ENCODE measurements around the gene DEFB108B.
"Not testable (repeated sequence)": the region's sequence is repeated elsewhere in the genome, so short reads cannot be mapped to it uniquely, and the experiment has no call there.

Gene DEFB108B

GRCh38 chr11:71832811-71833210 lies at the start of gene DEFB108B:
Gene DEFB108B (plus strand): TSS chr11:71833200. CDS start chr11:71833200, 0 bp downstream.
- H3K4me1 ChIP-seq (ENCODE audit: control insufficient read depth, insufficient read depth, low read length); H3K27ac ChIP-seq (ENCODE audit: low read depth, low read length); H3K36me3 ChIP-seq (ENCODE audit: control insufficient read depth, insufficient read depth, low read length); H3K27me3 ChIP-seq (ENCODE audit: control insufficient read depth, insufficient read depth, low read length); H3K4me3 ChIP-seq (ENCODE audit: low read length); H3K9ac ChIP-seq (ENCODE audit: low read length): not testable (repeated sequence)

GRCh38 chr11:71786114-71786847 lies 46.7 kb upstream of the DEFB108B start:
- H3K4me1 ChIP-seq (ENCODE audit: control insufficient read depth, insufficient read depth, low read length); H3K36me3 ChIP-seq (ENCODE audit: control insufficient read depth, insufficient read depth, low read length); H3K27me3 ChIP-seq (ENCODE audit: control insufficient read depth, insufficient read depth, low read length): not testable (repeated sequence)
- Histone ChIP-seq H3K9ac (ENCODE audit: low read length) (peak overlapping the region; percentile 73), H3K4me3 (ENCODE audit: low read length) (peak overlapping the region; percentile 74), H3K27ac (ENCODE audit: low read depth, low read length) (peak overlapping the region; percentile 79)

- H3K36me3 ChIP-seq (ENCODE audit: control insufficient read depth, insufficient read depth, low read length); H3K27me3 ChIP-seq (ENCODE audit: control insufficient read depth, insufficient read depth, low read length); H3K4me1 ChIP-seq (ENCODE audit: control insufficient read depth, insufficient read depth, low read length); H3K9ac ChIP-seq (ENCODE audit: low read length); H3K4me3 ChIP-seq (ENCODE audit: low read length): not testable (repeated sequence)
- peak overlapping the region; percentile 81 for H3K27ac ChIP-seq (ENCODE audit: low read depth, low read length)
Observed at GRCh38 chr11:71786848-71787097, 46.2 kb upstream of the DEFB108B start.

- Histone ChIP-seq H3K9ac (ENCODE audit: low read length) (peak overlapping the region; percentile 11), H3K4me3 (ENCODE audit: low read length) (peak overlapping the region; percentile 69), H3K27me3 (ENCODE audit: control insufficient read depth, insufficient read depth, low read length) (no peaks in the 10 kb centered on the region), H3K27ac (ENCODE audit: low read depth, low read length) (peak overlapping the region; percentile 81), H3K36me3 (ENCODE audit: control insufficient read depth, insufficient read depth, low read length) (no peaks in the 10 kb centered on the region), H3K4me1 (ENCODE audit: control insufficient read depth, insufficient read depth, low read length) (no peaks in the 10 kb centered on the region)
Observed at GRCh38 chr11:71787098-71787823, 45.7 kb upstream of the DEFB108B start.

GRCh38 chr11:71787824-71788454 lies 45.1 kb upstream of the DEFB108B start:
- H3K27ac ChIP-seq (ENCODE audit: low read depth, low read length) = peak overlapping the region; percentile 81
- H3K9ac ChIP-seq (ENCODE audit: low read length) = peak overlapping the region; percentile 11
- peak overlapping the region; percentile 69 for H3K4me3 ChIP-seq (ENCODE audit: low read length)
- H3K27me3 ChIP-seq (ENCODE audit: control insufficient read depth, insufficient read depth, low read length); H3K4me1 ChIP-seq (ENCODE audit: control insufficient read depth, insufficient read depth, low read length); H3K36me3 ChIP-seq (ENCODE audit: control insufficient read depth, insufficient read depth, low read length): not testable (repeated sequence)

- not testable (repeated sequence) for H3K4me1 ChIP-seq (ENCODE audit: control insufficient read depth, insufficient read depth, low read length); H3K36me3 ChIP-seq (ENCODE audit: control insufficient read depth, insufficient read depth, low read length); H3K27me3 ChIP-seq (ENCODE audit: control insufficient read depth, insufficient read depth, low read length); H3K9ac ChIP-seq (ENCODE audit: low read length); H3K4me3 ChIP-seq (ENCODE audit: low read length); H3K27ac ChIP-seq (ENCODE audit: low read depth, low read length)
Observed at GRCh38 chr11:71789444-71790196, 43.4 kb upstream of the DEFB108B start.

- H3K27me3 ChIP-seq (ENCODE audit: control insufficient read depth, insufficient read depth, low read length); H3K4me1 ChIP-seq (ENCODE audit: control insufficient read depth, insufficient read depth, low read length); H3K36me3 ChIP-seq (ENCODE audit: control insufficient read depth, insufficient read depth, low read length); H3K27ac ChIP-seq (ENCODE audit: low read depth, low read length); H3K4me3 ChIP-seq (ENCODE audit: low read length); H3K9ac ChIP-seq (ENCODE audit: low read length): not testable (repeated sequence)
Observed at GRCh38 chr11:71791111-71791510, 41.9 kb upstream of the DEFB108B start.

GRCh38 chr11:71792621-71793235 lies 40.3 kb upstream of the DEFB108B start:
- H3K27me3 ChIP-seq (ENCODE audit: control insufficient read depth, insufficient read depth, low read length); H3K4me1 ChIP-seq (ENCODE audit: control insufficient read depth, insufficient read depth, low read length); H3K36me3 ChIP-seq (ENCODE audit: control insufficient read depth, insufficient read depth, low read length); H3K9ac ChIP-seq (ENCODE audit: low read length); H3K27ac ChIP-seq (ENCODE audit: low read depth, low read length); H3K4me3 ChIP-seq (ENCODE audit: low read length): not testable (repeated sequence)

GRCh38 chr11:71794386-71795040 lies 38.5 kb upstream of the DEFB108B start:
- H3K27ac ChIP-seq (ENCODE audit: low read depth, low read length); H3K4me3 ChIP-seq (ENCODE audit: low read length); H3K27me3 ChIP-seq (ENCODE audit: control insufficient read depth, insufficient read depth, low read length); H3K36me3 ChIP-seq (ENCODE audit: control insufficient read depth, insufficient read depth, low read length); H3K4me1 ChIP-seq (ENCODE audit: control insufficient read depth, insufficient read depth, low read length); H3K9ac ChIP-seq (ENCODE audit: low read length): not testable (repeated sequence)

GRCh38 chr11:71795236-71795635 lies 37.8 kb upstream of the DEFB108B start:
- not testable (repeated sequence) for H3K36me3 ChIP-seq (ENCODE audit: control insufficient read depth, insufficient read depth, low read length); H3K4me1 ChIP-seq (ENCODE audit: control insufficient read depth, insufficient read depth, low read length); H3K4me3 ChIP-seq (ENCODE audit: low read length); H3K27me3 ChIP-seq (ENCODE audit: control insufficient read depth, insufficient read depth, low read length); H3K9ac ChIP-seq (ENCODE audit: low read length); H3K27ac ChIP-seq (ENCODE audit: low read depth, low read length)

GRCh38 chr11:71796016-71796415 lies 37.0 kb upstream of the DEFB108B start:
- H3K4me3 ChIP-seq (ENCODE audit: low read length); H3K27ac ChIP-seq (ENCODE audit: low read depth, low read length); H3K9ac ChIP-seq (ENCODE audit: low read length); H3K27me3 ChIP-seq (ENCODE audit: control insufficient read depth, insufficient read depth, low read length); H3K4me1 ChIP-seq (ENCODE audit: control insufficient read depth, insufficient read depth, low read length); H3K36me3 ChIP-seq (ENCODE audit: control insufficient read depth, insufficient read depth, low read length): not testable (repeated sequence)

- not testable (repeated sequence) for H3K36me3 ChIP-seq (ENCODE audit: control insufficient read depth, insufficient read depth, low read length); H3K4me3 ChIP-seq (ENCODE audit: low read length); H3K27me3 ChIP-seq (ENCODE audit: control insufficient read depth, insufficient read depth, low read length)
Observed at GRCh38 chr11:71796781-71797180, 36.2 kb upstream of the DEFB108B start.

More at GRCh38 chr11:71796781-71797180, 36.2 kb upstream of the DEFB108B start:
- H3K27ac ChIP-seq (ENCODE audit: low read depth, low read length); H3K4me1 ChIP-seq (ENCODE audit: control insufficient read depth, insufficient read depth, low read length); H3K9ac ChIP-seq (ENCODE audit: low read length): not testable (repeated sequence)
